ENCODE data around the gene ERCC1.

GRCh38 chr19:45460807-45461347, 37.2 kb upstream of the ERCC1 start:
- TF ChIP-seq CTCF (IDR thresholded peaks at IDR 0.05) = no peak
- no peak for TF ChIP-seq POLR2A (IDR thresholded peaks at IDR 0.05)

Data from lower leg skin (tissue), 3 donors.